GM20000 (cell line): ENCODE data around the gene ANKRD6.

Experiments used
- DNase-seq: peaks from one replicate; pipeline ENCODE4 v3.0.0; 2012; ENCODE audit warnings: low spot score
- TF ChIP-seq, protein P1 (sequence below): IDR thresholded peaks from 2 replicates; pipeline ENCODE4 v1.5.1; 2012; ENCODE audit warnings: mild to moderate bottlenecking, control low read depth; ENCODE audit errors: extremely low read depth, missing control alignments

Gene ANKRD6

DNA sequence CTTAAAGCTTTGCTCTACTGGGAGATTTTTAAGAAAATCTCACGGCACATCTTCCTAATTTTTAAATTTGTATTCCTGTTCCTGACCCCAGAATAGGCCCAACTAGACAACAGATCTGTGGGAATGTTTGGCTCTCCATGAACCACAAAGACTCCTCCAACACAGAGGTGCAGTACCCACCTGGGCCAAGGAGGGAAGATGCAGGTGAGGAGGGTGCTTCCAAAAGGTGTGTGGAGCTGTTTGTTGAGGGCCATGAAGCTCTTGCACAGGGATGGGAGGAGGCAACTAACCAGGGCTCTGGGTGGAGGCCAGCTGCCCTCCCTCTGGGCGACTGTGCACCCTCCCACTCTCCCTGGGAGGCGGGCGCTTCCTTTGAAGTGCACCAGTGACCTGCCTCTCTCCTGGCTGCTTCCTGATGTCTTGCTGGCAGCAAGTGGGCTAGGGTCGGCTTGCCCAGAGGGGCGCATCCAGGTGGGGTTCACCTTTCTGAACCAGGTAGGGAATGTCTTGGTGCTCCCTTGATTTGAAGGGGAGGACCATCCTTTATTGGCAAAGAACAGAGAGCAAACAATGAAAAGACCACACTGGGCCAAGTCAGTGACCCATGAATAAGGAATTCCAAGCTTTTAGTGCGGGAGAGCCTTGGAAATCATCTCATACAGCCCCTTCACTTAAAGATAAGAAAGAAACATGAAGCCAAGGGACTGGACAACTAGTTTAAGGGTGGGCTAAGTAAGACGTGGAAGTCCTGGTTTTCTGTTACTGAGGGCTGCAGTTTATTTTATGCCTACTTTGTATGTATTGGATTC, 76.0 kb downstream of the ANKRD6 start:
- TF ChIP-seq, protein P1, sequence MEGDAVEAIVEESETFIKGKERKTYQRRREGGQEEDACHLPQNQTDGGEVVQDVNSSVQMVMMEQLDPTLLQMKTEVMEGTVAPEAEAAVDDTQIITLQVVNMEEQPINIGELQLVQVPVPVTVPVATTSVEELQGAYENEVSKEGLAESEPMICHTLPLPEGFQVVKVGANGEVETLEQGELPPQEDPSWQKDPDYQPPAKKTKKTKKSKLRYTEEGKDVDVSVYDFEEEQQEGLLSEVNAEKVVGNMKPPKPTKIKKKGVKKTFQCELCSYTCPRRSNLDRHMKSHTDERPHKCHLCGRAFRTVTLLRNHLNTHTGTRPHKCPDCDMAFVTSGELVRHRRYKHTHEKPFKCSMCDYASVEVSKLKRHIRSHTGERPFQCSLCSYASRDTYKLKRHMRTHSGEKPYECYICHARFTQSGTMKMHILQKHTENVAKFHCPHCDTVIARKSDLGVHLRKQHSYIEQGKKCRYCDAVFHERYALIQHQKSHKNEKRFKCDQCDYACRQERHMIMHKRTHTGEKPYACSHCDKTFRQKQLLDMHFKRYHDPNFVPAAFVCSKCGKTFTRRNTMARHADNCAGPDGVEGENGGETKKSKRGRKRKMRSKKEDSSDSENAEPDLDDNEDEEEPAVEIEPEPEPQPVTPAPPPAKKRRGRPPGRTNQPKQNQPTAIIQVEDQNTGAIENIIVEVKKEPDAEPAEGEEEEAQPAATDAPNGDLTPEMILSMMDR = no peak
- no peak for DNase-seq

DNA sequence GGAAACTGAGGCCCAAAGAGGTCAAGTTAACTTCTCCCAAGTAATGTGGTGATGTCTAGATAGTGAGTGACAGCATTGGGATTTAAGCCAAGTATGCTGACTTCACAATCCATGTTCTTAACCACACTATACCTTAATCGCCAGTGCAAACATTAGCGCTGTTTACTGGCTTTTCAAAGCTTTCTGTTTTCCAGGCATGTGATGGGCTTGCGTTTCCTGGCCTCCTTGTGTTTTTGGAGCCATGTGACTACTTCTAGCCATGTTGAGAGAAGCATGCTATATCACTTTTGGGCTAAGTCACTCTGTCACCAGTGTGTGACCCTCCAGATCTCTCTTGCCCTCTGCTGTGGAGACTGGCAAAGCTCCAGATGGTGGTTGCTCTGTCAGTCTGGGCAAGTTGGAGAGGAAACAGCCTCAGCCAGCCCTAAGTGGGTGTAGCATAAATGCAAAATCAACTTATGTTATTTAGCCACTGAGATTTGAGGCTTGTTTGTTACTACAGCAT, 76.9 kb downstream of the ANKRD6 start:
- TF ChIP-seq, protein P1 = no peak
- no peak for DNase-seq

DNA sequence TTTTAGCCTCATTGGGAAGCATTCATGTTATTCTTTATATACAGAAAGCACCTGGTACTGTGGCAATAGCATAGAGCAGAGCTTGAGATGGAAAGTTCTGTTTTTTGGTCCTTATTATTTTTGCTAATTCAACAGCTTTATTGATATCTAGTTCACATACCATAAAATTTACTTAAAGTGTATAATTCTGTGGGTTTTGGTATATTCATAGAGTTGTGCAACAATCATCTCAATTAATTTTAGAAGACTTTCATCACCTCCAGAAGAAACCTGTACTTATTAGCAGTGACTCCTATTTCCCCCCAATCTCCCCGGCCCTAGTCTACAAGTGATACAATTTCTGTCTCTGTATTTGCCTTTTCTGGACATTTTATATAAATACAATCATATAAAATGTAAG, 77.4 kb downstream of the ANKRD6 start:
- DNase-seq = no peak
- TF ChIP-seq, protein P1 = no peak

DNA sequence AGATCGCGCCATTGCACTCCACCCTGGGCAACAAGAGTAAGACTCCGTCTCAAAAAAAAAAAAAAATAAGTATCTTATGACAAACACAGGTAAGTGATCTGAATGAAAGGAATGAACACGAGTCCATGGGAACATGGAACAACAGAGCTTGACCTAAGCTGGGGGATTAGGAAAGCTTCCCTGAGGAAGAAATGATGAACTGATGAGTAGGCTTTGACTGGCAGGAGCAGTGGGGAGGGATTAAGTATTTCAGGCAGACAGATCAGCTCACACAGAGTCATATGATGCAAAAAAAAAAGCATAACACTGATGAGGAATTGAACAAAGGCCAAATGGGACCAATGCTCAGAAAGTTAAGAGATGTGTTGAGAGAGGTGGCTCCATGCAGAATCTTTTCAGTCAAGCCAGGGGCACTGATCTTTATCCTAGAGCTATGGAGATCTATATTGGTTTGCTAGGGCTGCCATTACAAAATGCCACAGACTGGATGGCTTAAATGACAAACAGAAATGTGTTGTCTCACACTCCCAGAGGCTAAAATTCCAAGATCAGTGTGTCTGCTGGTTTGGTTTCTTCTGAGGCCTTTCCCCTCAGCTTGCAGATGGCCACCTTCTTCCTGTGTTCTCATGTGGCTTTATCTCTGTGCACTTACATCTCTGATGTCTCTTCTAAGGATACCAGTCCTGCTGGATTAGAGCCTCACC, 85.6 kb downstream of the ANKRD6 start:
- no peak for DNase-seq
- TF ChIP-seq, protein P1 = no peak

GRCh38 chr6:89520736-89521135, 87.8 kb downstream of the ANKRD6 start:
- TF ChIP-seq, protein P1 = no peak
- no peak for DNase-seq

DNA sequence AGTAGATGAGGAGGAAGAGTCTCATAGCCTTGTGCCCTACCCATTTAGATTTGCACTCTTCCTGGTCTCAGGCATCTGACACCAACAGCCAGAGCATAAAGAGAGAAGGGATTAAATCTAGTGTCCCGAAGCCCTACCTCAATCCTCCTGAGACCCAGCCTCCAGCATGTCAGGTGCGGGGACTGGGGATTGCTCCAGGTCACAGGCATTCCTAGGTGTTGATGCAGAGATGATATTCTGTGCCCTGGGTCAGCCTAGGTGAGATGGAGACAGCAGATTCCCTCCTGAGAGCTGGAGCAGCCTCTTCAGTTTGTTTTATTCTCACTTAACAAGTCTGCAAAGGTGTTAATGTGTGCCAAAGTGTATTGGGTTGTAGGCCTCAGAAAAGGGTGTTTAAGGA, 89.8 kb downstream of the ANKRD6 start:
- TF ChIP-seq, protein P1 = no peak
- DNase-seq = no peak
